IPS-18c (cell line): ENCODE measurements around the gene HOXB8.

Experiments used
- H3K4me3 ChIP-seq: 2 replicates; pipeline ENCODE4 v1.7.0; 2013; ENCODE audit warnings: low read depth, mild to moderate bottlenecking, low read length, moderate library complexity; ENCODE audit not compliant: insufficient read depth
- H3K9me3 ChIP-seq: one replicate; pipeline ENCODE4 v1.6.1; 2013; ENCODE audit warnings: mild to moderate bottlenecking, low read length, moderate library complexity; ENCODE audit not compliant: control insufficient read depth, insufficient read depth

The HOXB8 gene

DNA sequence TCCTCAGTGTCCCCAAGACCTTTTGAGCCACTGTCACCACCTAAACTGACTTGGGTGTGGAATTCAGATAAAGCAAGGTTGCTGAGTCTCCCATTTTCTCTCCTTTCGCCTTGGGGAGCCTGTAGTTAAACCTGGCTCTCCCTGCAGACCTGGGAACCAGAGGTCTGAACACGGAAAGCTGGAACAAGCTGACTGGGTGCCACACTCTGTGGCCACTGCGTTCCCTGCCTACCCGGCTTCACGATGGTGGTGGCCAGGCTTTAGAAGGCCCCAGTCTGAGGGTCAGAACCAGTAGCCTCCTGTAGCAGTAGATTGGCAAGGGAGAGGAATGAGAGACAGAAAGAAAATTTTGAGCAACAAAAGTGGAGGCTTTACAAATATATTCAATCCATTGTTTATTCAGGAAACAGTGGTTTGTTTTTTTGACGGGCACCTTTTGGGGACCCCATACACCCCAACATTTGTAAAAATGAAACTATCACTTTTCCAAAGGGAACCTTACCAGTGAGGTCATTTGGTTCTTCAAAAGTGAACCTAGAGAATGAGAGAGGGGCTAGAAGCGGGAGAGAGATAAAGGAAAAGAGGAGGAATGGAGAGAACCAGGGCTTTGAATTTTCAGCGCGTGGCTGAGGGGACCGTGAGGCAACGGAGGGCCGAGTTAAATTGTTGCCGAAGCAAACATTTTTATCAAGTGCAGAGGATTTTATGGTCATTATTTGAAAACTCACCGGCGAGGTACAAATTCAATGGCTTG is 1.8 kb upstream of the HOXB8 start:
- peaks cover 3% of the 10 kb centered on the region for H3K9me3 ChIP-seq
- H3K4me3 ChIP-seq, result no peak overlapping the region

DNA sequence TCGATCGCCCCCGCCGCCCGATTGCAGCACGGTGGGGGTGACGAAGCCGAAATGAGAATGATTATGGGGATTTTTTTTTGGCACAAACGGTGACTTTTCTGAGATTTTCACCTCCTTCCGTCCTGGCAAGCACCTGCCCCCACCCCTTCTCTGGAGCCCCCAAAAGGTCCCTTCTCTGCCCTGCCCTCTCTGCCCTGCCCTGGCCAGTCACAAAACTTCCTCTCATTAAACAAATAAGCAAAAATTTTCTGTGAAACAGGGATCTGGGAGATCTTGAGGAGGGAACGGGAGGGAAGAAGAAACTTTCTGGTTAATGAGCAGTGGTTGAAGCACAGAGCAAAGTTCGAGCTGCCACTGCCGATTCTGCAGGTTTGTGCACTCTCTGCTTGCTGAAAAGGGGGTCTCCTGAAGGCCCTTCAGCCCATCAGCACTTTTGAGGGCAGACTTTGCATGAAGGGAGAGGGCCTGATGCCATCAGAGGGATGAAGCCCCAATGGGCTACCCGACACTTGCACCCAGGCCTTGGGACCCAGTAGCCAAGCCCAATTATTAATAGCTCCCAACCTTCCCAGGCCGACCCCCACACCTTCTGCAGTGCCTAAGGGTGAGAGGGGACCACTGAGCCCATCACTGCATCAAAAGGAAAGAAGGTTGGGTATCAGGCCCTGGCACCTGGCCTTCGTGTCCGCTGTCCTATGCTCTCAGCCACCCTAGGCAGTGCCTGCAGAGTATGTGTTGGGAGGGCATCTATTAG is 1.0 kb upstream of the HOXB8 start:
- no peak overlapping the region for H3K4me3 ChIP-seq
- H3K9me3 ChIP-seq, result no peaks in the 10 kb centered on the region

- no peak overlapping the region for H3K4me3 ChIP-seq
These were observed 1.0 kb downstream of the HOXB8 start for GRCh38 chr17:48613862-48614694.

DNA sequence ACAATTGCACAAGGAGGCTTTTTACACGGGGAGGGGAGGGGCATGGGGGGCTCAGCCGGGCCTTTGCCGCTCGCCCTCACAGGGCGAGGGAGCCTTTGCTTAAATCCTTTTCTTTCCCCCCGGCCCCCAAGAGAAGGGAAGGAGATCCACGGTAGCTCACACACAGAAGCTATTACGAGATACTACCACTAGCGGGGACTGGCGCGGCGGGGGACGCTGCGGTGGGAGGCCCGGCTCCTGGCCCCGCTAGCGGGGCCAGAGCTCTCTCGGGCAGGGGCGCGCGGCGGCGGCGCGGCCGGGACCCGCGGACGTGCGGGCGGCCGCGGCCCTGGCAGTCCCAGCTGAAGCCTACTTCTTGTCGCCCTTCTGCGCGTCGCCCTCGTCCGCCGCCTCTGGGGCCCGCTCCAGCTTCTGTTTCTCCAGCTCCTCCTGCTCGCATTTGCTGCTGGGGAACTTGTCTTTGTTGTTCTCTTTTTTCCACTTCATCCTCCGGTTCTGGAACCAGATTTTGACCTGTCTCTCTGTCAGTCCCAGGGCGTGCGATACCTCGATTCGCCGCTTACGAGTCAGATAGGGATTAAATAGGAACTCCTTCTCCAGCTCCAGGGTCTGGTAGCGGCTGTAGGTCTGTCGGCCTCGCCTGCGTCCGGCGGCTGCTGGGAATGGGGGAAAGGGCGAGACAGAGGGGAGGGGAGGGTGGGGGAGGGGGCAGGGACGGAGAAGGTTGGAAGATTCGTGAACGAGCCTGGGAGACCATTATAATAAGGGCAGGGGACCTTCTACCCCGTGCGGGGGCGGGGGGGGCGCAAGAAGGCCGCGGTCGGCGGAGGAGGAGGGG is 2.0 kb downstream of the HOXB8 start:
- Histone ChIP-seq H3K4me3 (no peak overlapping the region), H3K9me3 (peaks cover 2% of the 10 kb centered on the region)

More at GRCh38 chr17:48613862-48614694, 1.0 kb downstream of the HOXB8 start:
- H3K9me3 ChIP-seq, result no peaks in the 10 kb centered on the region

GRCh38 chr17:48612456-48612853 is 2.6 kb downstream of the HOXB8 start:
- H3K4me3 ChIP-seq, result no peak overlapping the region
- H3K9me3 ChIP-seq, result peaks cover 2% of the 10 kb centered on the region

GRCh38 chr17:48611681-48612455 is 3.2 kb downstream of the HOXB8 start:
- H3K4me3 ChIP-seq, result no peak overlapping the region
- peaks cover 2% of the 10 kb centered on the region for H3K9me3 ChIP-seq

- Histone ChIP-seq H3K4me3 (no peak overlapping the region), H3K9me3 (peaks cover 2% of the 10 kb centered on the region)
These were observed 3.9 kb downstream of the HOXB8 start for GRCh38 chr17:48611213-48611612.

GRCh38 chr17:48610282-48611211 is 4.5 kb downstream of the HOXB8 start, which contains the start of gene HOXB7:
Gene HOXB7, minus strand, starts transcription at chr17:48611017. Its CDS starts 99 bp downstream, at chr17:48610918.
- peaks cover 2% of the 10 kb centered on the region for H3K9me3 ChIP-seq
- H3K4me3 ChIP-seq, result peak within 1 kb of the TSS; percentile 24

- Histone ChIP-seq H3K4me3 (peak overlapping the region; percentile 24; the same call in 1 of the 2 replicates), H3K9me3 (peaks cover 2% of the 10 kb centered on the region)
These were observed 5.3 kb downstream of the HOXB8 start for GRCh38 chr17:48609759-48610281.

DNA sequence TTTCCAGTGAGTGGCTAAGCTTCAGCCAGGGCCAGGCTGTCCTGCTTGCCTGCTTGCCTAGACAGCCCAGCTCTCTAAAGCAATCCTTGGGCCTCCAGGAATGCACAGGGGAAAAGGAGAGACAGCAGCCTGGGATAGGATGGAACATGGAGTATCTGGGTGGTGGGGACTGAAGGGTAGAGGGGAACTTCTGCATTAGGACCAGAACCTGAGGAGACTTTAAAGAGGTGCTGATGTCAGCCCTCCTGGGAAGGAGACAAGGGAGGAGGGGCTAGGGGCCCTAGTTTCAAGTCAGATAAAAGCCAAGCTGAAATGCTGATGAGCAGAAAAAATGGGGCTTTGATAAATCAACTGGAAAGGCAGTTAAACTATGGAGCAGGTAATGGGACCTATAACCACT is 6.1 kb downstream of the HOXB8 start:
- no peak overlapping the region for H3K4me3 ChIP-seq
- H3K9me3 ChIP-seq, result peaks cover 2% of the 10 kb centered on the region

- H3K4me3 ChIP-seq, result no peak overlapping the region
- H3K9me3 ChIP-seq, result peaks cover 2% of the 10 kb centered on the region
These were observed 6.6 kb downstream of the HOXB8 start for GRCh38 chr17:48608494-48608834.

DNA sequence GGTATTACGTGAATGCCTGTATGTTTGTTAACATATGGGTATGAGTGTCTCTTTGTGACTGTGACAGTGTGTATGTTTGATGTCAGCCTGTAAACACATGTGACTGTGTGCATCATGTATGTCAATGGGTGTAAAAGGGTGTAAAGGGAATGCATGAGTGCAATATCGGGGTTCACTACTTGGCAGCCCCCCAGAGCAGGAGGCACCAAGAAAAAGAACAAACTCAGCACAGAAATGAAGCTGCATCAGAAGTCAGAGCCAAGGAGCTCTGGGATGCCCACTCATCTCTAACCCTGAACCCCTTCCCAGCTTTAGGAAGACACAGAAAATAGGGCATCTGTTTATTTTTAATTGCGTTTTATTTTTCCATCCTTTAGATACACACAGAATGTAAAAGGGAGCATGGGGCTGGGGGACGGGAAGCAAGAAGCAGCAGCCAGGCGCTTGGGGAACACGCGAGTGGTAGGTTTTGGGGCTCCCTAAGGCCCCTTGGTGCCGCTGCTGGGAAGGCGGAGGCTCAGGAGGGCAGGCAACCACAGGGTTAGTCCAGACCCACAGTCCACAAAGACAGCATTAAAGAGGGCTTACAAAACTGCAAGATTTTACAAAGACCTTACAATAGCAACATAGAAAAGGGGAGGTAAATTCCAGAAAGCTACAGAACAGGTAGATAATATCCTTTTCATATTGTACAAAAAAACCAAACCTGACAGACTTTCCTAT is 8.0 kb downstream of the HOXB8 start:
- H3K4me3 ChIP-seq, result no peak overlapping the region
- H3K9me3 ChIP-seq, result peaks cover 2% of the 10 kb centered on the region

DNA sequence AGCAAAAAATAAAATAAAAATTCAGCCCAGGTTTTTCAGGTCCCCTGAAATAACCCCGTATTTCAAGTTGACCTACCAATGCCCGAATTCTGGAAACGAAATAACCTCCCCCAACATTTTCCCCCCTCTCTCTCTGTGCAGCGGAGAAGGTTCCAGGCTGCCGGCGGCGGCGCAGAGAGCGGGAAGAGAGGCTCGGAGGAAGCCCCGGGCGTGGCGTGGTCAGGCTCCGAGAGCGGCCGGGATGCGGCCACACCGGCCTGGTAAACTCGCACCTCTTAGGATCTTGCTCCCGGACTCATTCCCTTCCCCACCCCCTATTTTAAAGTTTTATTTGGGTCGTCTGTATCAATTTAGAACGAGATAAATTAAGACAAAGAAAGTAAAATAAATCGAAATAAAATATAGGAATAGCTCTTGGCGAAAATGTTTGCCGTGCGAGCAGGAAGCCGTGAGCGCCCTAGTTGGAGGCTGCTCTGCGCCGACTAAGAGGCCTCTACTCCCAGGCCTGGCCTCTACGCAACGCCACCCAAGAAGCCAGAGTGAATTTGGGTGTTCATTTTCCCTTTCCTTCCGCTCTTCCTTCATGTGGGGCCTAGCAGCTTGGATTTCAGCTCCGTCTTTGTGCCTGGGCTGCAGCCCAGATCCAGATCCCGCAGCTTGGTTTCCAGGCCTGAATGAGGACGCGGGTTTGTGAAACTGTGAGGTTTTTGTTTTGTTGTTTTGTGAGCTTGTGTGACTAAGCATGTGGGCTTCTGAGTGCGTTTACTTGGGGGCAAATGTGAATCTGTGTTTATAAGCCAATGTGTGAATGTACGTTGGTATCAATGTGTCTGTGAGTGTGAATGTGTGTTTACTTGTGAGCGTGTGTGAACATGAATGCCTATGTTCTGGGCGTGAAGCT is 8.9 kb downstream of the HOXB8 start:
- H3K9me3 ChIP-seq, result peaks cover 2% of the 10 kb centered on the region
- no peak overlapping the region for H3K4me3 ChIP-seq
